T-helper 2 cell treated with Interferon-gamma antibody and Interleukin-4, amounts not matched to agents 5 μg/mL and 100 μg/mL, for 36 hours (primary cell): ENCODE measurements around the gene ATP4A.

Experiments
- DNase-seq: peaks from one replicate; pipeline ENCODE4 v3.0.0; 2021; ENCODE audit warnings: low spot score
- H3K27ac Mint-ChIP-seq: one replicate; pipeline ENCODE4 v1.8.0; 2021; ENCODE audit warnings: mild to moderate bottlenecking, mixed read lengths
- H3K27me3 Mint-ChIP-seq: one replicate; pipeline ENCODE4 v1.8.0; 2021; ENCODE audit warnings: low read depth, mixed read lengths
- H3K36me3 Mint-ChIP-seq: one replicate; pipeline ENCODE4 v1.8.0; 2021; ENCODE audit warnings: low read depth, mixed read lengths
- H3K4me1 Mint-ChIP-seq: one replicate; pipeline ENCODE4 v1.8.0; 2021; ENCODE audit warnings: low read depth, mixed read lengths
- H3K4me3 Mint-ChIP-seq: one replicate; pipeline ENCODE4 v1.8.0; 2022; ENCODE audit warnings: mild to moderate bottlenecking, moderate library complexity, mixed read lengths
- H3K9me3 Mint-ChIP-seq: one replicate; pipeline ENCODE4 v1.8.0; 2021; ENCODE audit warnings: mixed read lengths

The ATP4A gene

DNA sequence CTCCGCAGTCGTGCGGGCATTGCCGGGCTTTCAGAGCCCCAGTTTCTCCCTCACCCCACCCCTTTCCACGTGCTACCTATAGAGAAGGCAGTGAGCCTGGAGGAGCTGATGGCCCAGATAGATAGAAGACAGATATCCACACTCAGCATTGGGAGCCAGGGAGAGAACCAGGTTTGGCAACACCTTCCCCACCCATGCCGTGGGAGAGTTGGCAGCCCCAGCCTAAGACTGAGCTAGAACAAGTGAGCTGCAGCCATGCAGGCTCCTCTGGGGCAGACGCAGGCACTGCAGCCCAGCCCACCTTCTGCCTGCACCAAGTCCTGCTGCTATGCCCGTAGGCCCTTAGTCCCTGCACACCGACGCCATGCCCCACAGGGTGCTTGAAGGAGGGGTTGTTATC lies 62.8 kb downstream of the ATP4A start:
- Mint-ChIP-seq H3K27ac (no peak overlapping the region), H3K4me1 (peaks cover 4% of the 10 kb centered on the region), H3K9me3 (no peaks in the 10 kb centered on the region), H3K27me3 (peaks cover 11% of the 10 kb centered on the region), H3K4me3 (no peak overlapping the region), H3K36me3 (no peaks in the 10 kb centered on the region)
- DNase-seq: no peak
